ENCODE data around the gene TRAIP.
"Not testable (repeated sequence)": the region's sequence is repeated elsewhere in the genome, so short reads cannot be mapped to it uniquely, and the experiment has no call there.

TRAIP gene

GRCh38 chr3:49792371-49793150 is 63.8 kb downstream of the TRAIP start:
- no peak for DNase-seq (ENCODE audit: low read depth in 4 of 4, low spot score in 1 of 4)

- no peak for DNase-seq (ENCODE audit: low read depth in 4 of 4, low spot score in 1 of 4)
Observed at GRCh38 chr3:49791571-49791970, 64.8 kb downstream of the TRAIP start.

GRCh38 chr3:49790626-49791411 is 65.5 kb downstream of the TRAIP start:
- no peak for DNase-seq (ENCODE audit: low read depth in 4 of 4, low spot score in 1 of 4)

- DNase-seq (ENCODE audit: low read depth in 4 of 4, low spot score in 1 of 4), result no peak
Observed at GRCh38 chr3:49788056-49788455, 68.3 kb downstream of the TRAIP start.

GRCh38 chr3:49787536-49787935 is 68.8 kb downstream of the TRAIP start:
- DNase-seq (ENCODE audit: low read depth in 4 of 4, low spot score in 1 of 4), result no peak

- DNase-seq (ENCODE audit: low read depth in 4 of 4, low spot score in 1 of 4), result no peak
Observed at GRCh38 chr3:49787182-49787464, 69.2 kb downstream of the TRAIP start.

- peak; percentile 97 to 100 (median 98) for DNase-seq (ENCODE audit: low read depth in 4 of 4, low spot score in 1 of 4)
Observed at GRCh38 chr3:49786357-49787181, 69.8 kb downstream of the TRAIP start, which contains the start of gene IP6K1. Gene IP6K1, minus strand, starts transcription at chr3:49786542. Its CDS starts 38,502 bp downstream, at chr3:49748040.

- no peak for DNase-seq (ENCODE audit: low read depth in 4 of 4, low spot score in 1 of 4)
Observed at GRCh38 chr3:49785565-49786356, 70.6 kb downstream of the TRAIP start.

GRCh38 chr3:49782277-49782676 is 74.1 kb downstream of the TRAIP start:
- not testable (repeated sequence) for DNase-seq (ENCODE audit: low read depth in 4 of 4, low spot score in 1 of 4)

GRCh38 chr3:49781415-49782199 is 74.8 kb downstream of the TRAIP start:
- DNase-seq (ENCODE audit: low read depth in 4 of 4, low spot score in 1 of 4), result no peak

- not testable (repeated sequence) for DNase-seq (ENCODE audit: low read depth in 4 of 4, low spot score in 1 of 4)
Observed at GRCh38 chr3:49780975-49781365, 75.4 kb downstream of the TRAIP start.

GRCh38 chr3:49780080-49780974 is 76.0 kb downstream of the TRAIP start:
- DNase-seq (ENCODE audit: low read depth in 4 of 4, low spot score in 1 of 4), result no peak

- DNase-seq (ENCODE audit: low read depth in 4 of 4, low spot score in 1 of 4), result no peak
Observed at GRCh38 chr3:49779358-49780079, 76.8 kb downstream of the TRAIP start.

Data from stimulated activated CD4-positive, alpha-beta T cell treated with anti-CD3 and anti-CD28 coated beads, Interleukin-1b, Interleukin-23, amount 100 ng/mL, for 24 hours (primary cell).